ENCODE data around the gene RFTN1. TPM values are rescaled to one million over a fixed set of nuclear protein-coding genes. Genes with fewer than 3 reads are reported as not detected.

The RFTN1 gene
- total and polyA plus RNA-seq, 2 donors (not counting 3 experiments of a cell fraction or from before 2014, with no cell fraction given), result 40.3 to 43.3 TPM

DNA sequence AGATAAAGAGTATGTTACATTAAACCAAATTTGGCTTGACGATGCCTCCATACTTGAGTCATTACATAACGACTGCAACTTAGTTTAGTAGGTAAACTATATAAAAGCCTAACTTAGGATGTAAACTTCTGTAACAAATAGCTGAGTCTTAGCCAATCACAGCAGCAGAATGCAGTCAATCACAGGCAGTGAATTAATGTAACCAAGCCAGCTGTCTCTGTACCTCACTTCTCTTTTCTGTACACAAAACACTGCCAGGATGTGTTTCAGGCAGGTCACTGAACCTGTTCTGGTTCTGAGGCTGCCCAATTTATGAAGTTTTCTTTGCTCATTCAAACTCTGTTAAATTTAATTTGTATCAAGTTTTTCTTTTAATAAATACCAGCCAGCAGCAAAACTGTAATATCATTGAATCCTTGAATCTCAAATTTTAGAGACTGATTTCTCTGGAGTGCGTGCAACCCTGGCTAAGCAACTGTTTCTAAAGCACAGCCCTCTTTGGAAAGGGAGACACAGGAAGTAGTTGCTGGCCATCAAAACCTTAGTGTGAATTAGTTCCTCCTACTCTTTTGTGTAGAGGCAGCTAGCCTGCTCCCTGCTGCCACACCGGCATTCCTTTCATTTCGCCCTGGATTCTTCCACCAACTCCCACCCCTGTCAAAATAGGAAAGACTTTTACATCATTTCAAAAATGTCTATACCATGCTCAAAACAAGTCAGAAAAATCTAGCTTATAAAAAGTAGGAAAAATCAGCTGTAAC lies 15.2 kb downstream of the RFTN1 start:
- POLR2A ChIA-PET, result no interaction called here

More for the DNA sequence above, 15.2 kb downstream of the RFTN1 start:
- Histone ChIP-seq H3K36me3 (ENCODE audit: control insufficient read depth in 2 of 2, extremely low read depth in 1 of 2, insufficient read depth in 2 of 2, low read length in 2 of 2) (no peaks in the 10 kb centered on the region), H3K9ac (replicated peaks; ENCODE audit: extremely low read depth, insufficient read depth, low read length) (no peak overlapping the region), H3K27ac (ENCODE audit: insufficient read depth, low read depth, low read length) (no peak overlapping the region), H3K9me3 (replicated peaks; ENCODE audit: control insufficient read depth, insufficient read depth, low read length) (no peaks in the 10 kb centered on the region), H4K20me1 (replicated peaks; ENCODE audit: control insufficient read depth, extremely low read depth, insufficient read depth, low read length) (no peaks in the 10 kb centered on the region), H3K4me2 (ENCODE audit: insufficient read depth, low read length) (no peak overlapping the region), H3K4me3 (replicated peaks in 1 of 3; ENCODE audit: insufficient read depth in 1 of 3, low read depth in 1 of 3, low read length in 3 of 3) (no peak overlapping the region), H3K9me1 (replicated peaks; ENCODE audit: control insufficient read depth, extremely low read depth, insufficient read depth, low read length) (no peaks in the 10 kb centered on the region), H3K79me2 (ENCODE audit: control insufficient read depth, insufficient read depth, low read length) (peaks cover 3% of the 10 kb centered on the region), H3K4me1 (ENCODE audit: control insufficient read depth, extremely low read depth, insufficient read depth, low read length) (peaks cover 28% of the 10 kb centered on the region), H3K27me3 (ENCODE audit: control insufficient read depth in 2 of 2, insufficient read depth in 2 of 2, low read length in 2 of 2) (no peaks in the 10 kb centered on the region), H2AFZ (ENCODE audit: low read depth, low read length) (no peak overlapping the region)
- dilution Hi-C loops (cut with MboI; ENCODE audit: extremely low pct_ligation_motif_present, low sequenced_read_pairs), result no loop called here
- no peak for FAIRE-seq
- intact Hi-C loops (cut with micrococcal nuclease), result loop anchor here (5.0 kb wide), 1 partner anchor 436 kb away; no protein-coding TSS in a partner anchor
- no peak for TF ChIP-seq FOS (IDR thresholded peaks at IDR 0.05; ENCODE audit: borderline replicate concordance, insufficient read depth, low read length)
- TF ChIP-seq, protein P1, sequence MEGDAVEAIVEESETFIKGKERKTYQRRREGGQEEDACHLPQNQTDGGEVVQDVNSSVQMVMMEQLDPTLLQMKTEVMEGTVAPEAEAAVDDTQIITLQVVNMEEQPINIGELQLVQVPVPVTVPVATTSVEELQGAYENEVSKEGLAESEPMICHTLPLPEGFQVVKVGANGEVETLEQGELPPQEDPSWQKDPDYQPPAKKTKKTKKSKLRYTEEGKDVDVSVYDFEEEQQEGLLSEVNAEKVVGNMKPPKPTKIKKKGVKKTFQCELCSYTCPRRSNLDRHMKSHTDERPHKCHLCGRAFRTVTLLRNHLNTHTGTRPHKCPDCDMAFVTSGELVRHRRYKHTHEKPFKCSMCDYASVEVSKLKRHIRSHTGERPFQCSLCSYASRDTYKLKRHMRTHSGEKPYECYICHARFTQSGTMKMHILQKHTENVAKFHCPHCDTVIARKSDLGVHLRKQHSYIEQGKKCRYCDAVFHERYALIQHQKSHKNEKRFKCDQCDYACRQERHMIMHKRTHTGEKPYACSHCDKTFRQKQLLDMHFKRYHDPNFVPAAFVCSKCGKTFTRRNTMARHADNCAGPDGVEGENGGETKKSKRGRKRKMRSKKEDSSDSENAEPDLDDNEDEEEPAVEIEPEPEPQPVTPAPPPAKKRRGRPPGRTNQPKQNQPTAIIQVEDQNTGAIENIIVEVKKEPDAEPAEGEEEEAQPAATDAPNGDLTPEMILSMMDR (IDR thresholded peaks at IDR 0.05; ENCODE audit: extremely low read depth in 1 of 2, insufficient read depth in 1 of 2, low read depth in 1 of 2, low read length in 2 of 2), result no peak
- TF ChIP-seq POLR2AphosphoS5 (IDR thresholded peaks at IDR 0.05; ENCODE audit: insufficient read depth, low read depth, low read length), result no peak
- TF ChIP-seq, protein P2, sequence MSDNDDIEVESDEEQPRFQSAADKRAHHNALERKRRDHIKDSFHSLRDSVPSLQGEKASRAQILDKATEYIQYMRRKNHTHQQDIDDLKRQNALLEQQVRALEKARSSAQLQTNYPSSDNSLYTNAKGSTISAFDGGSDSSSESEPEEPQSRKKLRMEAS (IDR thresholded peaks at IDR 0.05; ENCODE audit: insufficient read depth, insufficient read length), result no peak
- TF ChIP-seq EZH2 (IDR thresholded peaks at IDR 0.05; ENCODE audit: borderline replicate concordance, low read depth, low read length, severe bottlenecking), result no peak
- no peak for TF ChIP-seq GATA2 (IDR thresholded peaks at IDR 0.05; ENCODE audit: insufficient read depth, insufficient read length, low read depth, low read length)
- TF ChIP-seq POLR2A (IDR thresholded peaks at IDR 0.05; ENCODE audit: low read depth, low read length), result no peak
- no peak for TF ChIP-seq MYC (IDR thresholded peaks at IDR 0.05; ENCODE audit: low read depth, low read length)
- TF ChIP-seq JUN (IDR thresholded peaks at IDR 0.05; ENCODE audit: borderline replicate concordance, insufficient read depth, insufficient read length, low read depth), result no peak
- no peak for DNase-seq (ENCODE audit: low read depth, low spot score)
- no TSS peak for BruUV-seq (replicated peaks)
- CTCF ChIA-PET, result interaction anchor here (1.0 to 1.3 kb wide), 2 partner anchors 11 to 15 kb away, joined by 3 to 4 read pairs; partner anchors contain the start of gene RFTN1
